Fibroblast of skin of right quadriceps (primary cell): ENCODE data around the gene ZFY.
"Not testable (repeated sequence)": the region's sequence is repeated elsewhere in the genome, so short reads cannot be mapped to it uniquely, and the experiment has no call there.

Experiments used
- DNase-seq: peaks from one replicate; pipeline ENCODE4 v3.0.0-alpha.2; 2013

ZFY gene

DNA sequence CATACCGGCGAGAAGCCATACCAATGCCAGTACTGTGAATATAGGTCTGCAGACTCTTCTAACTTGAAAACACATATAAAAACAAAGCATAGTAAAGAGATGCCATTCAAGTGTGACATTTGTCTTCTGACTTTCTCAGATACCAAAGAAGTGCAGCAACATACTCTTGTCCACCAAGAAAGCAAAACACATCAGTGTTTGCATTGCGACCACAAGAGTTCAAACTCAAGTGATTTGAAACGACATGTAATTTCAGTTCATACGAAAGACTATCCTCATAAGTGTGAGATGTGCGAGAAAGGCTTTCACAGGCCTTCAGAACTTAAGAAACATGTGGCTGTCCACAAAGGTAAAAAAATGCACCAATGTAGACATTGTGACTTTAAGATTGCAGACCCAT lies 44.1 kb downstream of the ZFY start:
- DNase-seq: no peak

DNA sequence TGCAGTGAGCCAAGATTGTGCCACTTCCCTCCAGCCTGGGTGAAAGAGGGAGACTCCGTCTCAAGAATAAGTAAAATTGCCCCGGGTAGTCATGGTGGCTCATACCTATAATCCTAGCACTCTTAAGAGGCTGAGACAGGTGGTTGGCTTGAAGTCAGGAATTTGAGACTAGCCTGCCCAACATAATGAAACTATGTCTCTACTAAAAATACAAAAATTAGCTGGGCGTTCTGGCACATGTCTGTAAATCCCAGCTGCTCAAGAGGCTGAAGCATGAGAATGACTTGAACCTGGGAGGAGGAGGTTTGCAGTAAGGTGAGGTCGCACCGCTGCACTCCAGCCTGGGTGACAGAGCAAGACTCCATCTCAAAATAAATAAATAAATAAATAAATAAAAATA lies 49.3 kb downstream of the ZFY start:
- no peak for DNase-seq

DNA sequence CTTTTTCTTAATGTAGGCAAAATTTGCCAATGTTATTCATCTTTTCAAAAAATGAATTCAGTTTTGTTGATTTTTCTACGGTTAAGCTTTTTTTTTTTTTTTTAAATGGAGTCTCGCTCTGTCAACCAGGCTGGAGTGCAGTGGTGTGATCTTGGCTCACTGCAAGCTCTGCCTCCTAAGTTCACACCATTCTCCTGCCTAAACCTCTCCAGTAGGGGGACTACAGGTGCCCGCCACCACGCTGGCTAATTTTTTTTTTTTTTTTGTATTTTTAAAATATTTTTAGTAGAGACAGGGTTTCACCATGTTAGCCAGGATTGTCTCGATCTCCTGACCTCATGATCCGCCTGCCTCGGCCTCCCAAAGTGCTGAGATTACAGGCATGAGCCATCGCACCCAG lies 52.0 kb downstream of the ZFY start:
- DNase-seq: not testable (repeated sequence)

DNA sequence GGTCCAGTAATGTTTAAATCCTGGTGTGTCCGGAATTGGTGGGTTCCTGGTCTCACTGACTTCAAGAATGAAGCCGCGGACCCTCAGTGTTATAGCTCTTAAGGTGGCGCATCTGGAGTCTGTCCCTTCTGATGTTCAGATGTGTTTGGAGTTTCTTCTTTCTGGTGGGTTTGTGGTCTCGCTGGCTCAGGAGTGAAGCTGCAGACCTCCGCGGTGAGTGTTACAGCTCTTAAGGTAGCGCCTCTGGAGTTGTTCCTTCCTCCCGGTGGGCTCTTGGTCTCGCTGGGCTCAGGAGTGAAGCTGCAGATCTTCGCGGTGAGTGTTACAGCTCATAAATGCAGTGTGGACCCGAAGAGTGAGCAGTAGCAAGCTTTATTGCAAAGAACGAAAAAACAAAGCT lies 62.2 kb downstream of the ZFY start:
- DNase-seq: not testable (repeated sequence)

DNA sequence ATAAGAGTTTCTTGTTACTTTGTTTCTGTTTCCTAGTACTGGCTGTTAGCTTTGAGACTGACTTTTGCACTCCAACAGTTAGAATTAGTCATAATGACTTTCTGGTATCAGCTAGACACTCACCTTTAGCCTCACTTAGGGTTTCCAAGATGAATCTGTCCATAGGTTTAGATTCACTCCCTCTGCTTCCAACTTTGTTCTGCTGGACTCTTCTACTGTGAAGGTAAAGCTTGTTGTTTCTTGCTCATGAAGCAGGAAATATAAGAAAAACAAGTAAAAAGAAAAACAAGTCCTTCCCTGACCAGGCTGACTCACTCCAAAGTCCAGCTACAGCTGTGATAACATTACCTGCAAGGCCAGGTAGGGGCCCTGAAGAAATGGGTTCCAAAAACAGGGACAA lies 67.0 kb downstream of the ZFY start:
- no peak for DNase-seq

DNA sequence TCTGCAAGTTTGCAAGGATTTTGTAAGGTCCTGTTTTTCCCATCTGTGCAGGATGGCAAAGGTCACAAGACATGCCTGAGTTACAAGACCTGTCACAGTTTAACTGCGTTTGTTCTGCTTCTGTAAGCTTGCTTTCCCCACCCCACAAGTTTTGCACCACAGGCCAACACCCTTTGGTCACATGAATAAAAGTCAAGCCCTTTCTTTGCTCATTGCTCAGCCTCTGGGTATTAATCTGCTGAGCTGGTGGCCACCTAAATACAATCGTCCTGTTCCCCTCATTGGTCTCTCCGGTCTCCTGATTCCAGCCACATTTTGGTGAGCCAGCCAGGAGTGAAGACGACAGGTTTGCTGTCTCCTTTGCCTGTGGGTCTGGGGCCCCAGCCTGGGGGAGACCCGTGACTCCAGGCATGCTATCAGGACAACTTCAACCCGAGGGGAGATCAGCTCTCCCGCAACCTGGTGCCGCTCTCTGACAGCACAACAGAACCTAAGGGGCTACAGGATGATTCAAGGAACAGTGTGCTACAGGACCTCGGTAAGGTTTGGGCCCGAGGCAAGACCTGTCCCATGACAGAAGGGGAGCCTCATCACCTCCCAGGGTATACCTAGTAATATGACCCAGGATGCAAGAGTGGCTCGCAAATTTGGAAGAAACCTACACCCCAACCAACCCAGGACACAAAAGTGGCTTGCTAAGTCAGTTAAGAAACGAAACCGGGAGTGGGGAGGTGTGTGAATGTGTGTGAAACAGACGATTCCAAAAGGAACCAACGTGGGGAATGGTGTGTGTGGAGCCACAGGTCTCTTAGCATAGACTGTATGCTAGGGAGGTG lies 67.7 kb downstream of the ZFY start:
- DNase-seq: peak; percentile 1

DNA sequence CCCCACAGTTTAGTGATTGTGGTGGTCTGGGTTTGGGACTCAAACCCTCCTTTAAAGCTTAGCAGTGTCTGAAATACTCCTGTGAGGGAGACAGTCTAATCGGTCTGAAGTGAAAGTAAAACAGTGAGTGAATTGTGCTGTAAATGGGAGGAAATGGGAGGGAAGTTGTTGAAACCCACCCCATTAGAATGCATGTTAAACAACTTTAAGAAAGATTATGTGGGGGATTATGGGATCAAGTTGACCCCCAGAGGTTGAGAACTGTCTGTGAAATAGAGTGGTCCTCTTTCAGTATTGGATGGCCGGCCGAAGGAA lies 68.3 kb downstream of the ZFY start:
- DNase-seq: peak; percentile 1

DNA sequence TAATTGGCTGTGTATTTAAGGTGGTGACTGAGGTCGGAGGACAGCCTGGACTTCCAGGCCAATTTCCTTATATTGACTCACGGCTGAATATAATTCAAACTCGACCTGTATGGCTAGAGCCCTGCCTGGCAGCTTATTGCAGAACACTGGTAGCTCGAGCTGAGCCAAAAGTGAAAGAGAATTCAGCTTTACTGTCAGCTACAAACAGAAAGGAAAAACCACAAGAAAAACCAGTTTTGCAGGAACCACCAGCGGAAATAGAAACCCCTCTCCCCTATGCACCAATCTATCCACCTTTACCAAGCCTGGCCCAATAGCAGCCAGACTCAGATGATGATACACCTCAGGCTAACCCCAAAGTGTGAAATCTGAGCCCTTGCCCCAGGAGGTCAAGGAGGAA lies 68.7 kb downstream of the ZFY start:
- peak; percentile 4 for DNase-seq

DNA sequence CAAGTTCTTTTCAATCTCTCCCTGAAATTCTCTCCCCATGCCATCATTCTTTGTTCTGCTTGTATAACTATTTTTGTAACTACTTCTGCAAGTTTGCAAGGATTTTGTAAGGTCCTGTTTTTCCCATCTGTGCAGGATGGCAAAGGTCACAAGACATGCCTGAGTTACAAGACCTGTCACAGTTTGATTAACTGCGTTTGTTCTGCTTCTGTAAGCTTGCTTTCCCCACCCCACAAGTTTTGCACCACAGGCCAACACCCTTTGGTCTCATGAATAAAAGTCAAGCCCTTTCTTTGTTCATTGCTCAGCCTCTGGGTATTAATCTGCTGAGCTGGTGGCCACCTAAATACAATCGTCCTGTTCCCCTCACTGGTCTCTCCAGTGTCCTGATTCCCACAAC lies 70.8 kb downstream of the ZFY start:
- DNase-seq: not testable (repeated sequence)

DNA sequence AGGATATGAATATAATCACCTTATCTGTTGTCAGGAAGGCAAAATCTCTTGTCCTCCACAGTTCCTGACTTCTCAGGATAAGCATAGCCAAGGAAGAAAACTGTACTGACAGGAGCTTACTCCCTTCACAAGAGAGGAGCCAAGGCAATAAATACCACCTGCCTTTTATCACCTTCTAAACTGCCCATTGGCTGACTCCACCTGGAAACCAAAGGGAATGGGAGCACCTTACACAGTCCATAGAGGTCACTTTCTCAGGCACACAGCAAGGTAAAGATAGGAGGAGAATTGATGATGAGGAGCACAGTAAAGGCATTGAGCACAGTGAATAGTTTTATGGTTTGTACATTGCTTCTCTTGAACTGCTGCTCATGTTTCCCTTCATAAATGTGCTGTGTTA lies 72.8 kb downstream of the ZFY start:
- no peak for DNase-seq

DNA sequence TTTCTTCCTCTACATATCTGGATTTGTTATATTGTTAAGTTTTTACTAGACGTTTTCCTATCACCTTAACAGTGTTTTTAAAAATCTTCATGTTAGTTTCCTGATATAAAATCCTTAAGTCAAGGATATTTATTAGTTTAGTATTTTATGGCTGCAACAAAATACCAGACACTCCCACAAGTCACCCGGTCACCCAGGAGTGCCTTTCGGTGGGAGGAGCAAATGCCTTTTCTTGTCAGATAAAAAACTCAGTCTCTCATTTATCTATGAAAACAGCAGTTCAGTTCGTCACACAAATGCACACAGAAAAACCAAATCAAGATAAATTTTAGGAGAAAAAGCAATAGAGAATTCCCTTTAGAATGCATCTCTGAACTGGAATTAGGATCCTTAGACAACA lies 77.0 kb downstream of the ZFY start:
- DNase-seq: no peak

DNA sequence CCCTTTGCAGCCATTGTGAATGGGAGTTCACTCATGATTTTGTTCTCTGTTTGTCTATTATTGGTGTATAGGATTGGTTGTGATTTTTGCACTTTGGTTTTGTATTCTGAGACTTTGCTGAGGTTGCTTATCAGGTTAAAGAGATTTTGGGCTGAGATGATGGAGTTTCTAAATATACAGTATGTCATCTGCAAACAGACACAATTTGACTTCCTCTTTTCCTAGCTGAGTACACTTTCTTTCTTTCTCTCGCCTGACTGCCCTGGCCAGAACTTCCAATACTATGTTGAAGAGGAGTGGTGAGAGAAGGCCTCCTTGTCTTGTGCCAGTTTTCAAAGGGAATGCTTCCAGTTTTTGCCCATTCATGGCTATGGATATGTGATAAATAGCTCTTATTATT lies 81.4 kb downstream of the ZFY start:
- DNase-seq: no peak

DNA sequence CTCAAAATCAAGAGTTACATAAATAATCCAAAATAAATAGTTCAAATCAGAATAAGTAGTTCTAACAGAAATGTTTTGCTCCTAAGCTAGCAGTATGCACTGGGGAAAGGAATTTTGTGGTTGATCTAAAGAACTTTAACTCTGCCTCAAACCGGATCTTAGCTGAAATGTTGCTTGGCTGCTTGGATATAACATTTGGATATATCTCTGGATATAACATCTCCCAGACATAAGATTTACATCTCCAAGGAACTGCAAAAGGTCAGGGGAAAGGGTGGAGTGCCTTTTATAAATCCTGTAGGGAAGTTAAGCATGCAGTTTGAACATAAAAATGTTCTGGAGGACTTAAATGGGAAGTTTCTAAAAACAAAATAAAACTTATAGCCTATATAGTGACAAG lies 83.4 kb downstream of the ZFY start:
- no peak for DNase-seq

DNA sequence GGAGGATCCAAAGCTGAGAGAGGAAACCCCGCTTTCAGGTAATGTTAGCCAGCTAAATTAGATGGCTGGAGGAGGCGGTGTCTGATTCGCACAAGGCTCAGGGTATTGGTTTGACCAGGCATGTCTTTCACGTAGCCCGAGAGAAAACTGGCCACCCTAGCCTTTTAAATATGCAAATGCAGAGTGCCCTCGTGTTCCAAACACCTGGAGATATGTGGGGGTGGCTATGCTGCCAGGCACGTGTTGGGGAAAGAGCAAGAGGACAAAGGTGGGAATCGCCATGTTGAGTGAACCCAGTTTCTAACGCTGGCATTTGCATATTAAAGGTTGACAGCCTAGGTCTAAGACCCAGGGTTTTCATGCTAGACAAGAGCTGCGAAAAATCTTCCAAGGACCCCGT lies 84.4 kb downstream of the ZFY start:
- DNase-seq: no peak

DNA sequence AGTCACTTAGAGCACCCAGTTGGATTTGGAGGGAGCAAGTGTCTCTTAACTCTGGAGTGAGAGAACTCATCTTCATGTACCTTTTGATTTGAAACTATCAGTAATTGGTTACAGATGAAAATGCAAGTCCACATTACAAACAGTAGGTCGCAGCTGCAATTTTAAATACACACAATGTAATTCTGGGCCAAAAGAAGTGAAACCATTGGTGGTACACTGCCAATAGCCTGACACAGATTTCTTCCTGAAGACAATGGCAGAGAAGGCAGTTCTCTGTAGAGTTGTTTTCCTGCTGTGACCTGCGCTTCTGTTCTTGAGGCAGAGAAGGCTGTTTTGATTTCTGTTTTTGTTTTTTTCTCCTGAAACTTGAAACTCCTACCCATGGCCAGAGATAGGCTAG lies 86.0 kb downstream of the ZFY start:
- DNase-seq: no peak

DNA sequence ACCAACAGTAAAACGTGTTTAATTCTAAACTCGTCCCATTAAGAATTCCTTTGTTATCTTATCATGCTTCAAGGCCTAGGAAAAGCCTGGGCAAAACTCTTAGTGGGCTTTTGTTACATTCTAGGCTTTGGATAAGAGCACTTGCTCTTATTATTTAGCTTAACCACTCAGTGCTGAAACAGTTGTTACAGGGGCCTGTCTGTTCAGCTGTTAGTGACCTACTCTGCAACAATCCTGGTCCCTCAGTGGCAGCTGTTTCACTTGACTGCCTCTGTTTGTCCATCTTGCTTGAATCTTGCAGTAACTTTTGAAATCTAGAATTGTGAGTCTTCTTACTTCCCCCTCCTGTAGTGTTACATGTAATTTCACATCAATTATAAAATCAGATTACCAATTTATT lies 88.4 kb downstream of the ZFY start:
- no peak for DNase-seq

DNA sequence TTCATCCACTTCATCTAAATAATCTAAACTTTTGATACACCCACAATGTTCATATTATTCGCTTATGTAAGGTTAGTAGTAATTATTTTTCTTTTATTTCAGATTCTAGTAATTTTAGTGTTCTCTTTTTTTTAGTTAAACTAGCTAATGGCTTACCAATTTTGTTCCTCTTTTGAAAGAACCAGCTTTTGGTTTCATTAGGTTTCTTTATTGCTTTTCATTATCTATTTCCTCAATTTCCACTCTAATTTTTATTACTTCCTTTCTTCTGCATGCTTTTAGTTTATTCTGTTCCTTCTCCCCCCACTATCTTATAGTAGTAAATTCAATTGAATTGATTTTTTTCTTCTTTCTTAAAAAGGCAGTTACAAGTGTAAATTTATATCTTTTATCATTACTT lies 90.2 kb downstream of the ZFY start:
- no peak for DNase-seq
